Thyroid gland (tissue), 4 donors: Measurements from ENCODE around the gene KIF13A.

Experiments used
- CTCF ChIP-seq, 6 experiments: fragments of 200-600 bp in 3 of 6; fragments of 450-650 bp in 3 of 6; sonication (generic) in 3 of 6; IDR thresholded peaks; one replicate each; pipeline ENCODE4 v1.5.1; 2016 to 2019; ENCODE audit warnings: antibody characterized with exemption in 6 of 6, mild to moderate bottlenecking in 2 of 6, inconsistent platforms in 1 of 6, moderate library complexity in 1 of 6
- POLR2A ChIP-seq, 2 donors: fragments of 450-650 bp; IDR thresholded peaks; one replicate each; pipeline ENCODE4 v1.6.1; 2017; ENCODE audit warnings: antibody characterized with exemption in 2 of 2, mild to moderate bottlenecking in 2 of 2, moderate library complexity in 1 of 2

DNA sequence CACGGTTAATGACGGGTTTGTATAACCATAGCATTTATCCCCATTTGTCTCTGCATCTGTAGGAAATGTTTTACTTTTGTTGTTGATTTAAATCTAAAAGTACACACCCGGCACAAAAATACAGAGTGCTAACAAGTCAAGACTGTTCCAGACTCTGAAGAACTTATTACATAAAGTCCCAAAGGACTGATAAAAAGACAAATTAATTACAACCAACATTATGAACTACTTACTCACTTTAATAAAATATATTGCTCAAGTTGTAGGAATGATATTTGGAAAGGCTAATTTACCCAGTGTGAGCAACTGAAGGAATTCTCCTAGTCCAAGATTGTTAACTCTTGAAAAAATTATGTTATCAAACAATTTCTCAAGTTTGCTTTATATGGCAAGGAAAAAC is 115.6 kb downstream of the KIF13A start:
- no peak for TF ChIP-seq CTCF (IDR thresholded peaks at IDR 0.05)
- TF ChIP-seq POLR2A (IDR thresholded peaks at IDR 0.05): no peak
